Measurements from ENCODE around the gene TNP2. TPM values are rescaled to one million over a fixed set of nuclear protein-coding genes. Genes with fewer than 3 reads are reported as not detected.

TNP2 gene
- total RNA-seq, 4 donors from 2014 or later, result not detected

DNA sequence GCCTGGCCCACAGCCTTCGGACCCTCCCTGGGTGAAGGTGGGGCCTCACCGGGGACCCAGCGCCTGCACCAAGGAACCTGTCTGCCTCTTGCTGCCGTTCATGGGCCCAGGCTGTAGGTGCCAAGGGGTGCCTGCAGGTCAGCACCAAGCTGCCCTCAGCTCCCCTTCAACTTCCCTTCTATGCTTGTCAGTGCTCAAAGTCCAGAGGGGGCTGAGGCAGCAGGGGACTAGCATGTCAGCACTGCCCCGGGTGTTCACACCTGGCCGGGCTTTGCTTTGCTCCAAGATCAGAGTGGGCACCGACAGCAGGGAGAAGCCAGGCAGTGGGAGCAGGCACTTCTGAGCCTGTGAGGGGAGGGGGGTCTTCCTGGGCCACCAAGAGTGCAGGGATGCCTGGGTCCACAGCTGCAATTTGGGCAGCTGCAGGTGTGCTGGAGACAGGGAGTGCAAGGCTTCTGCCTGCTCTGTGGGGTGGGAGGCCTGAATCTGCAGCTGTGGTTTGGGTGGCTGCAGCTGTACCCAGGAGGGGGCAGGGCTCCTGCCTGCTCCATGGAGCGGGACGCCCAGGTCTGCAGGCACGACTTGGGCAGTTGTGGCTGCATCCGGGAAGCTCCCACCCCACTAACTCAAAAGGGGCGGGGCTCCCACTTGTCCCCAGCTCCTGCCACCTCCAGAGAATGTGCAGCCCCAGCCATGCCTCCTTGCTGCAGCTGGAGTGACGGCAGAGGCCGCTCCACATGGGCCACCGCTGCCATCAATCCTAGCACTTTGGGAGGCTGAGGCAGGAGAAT lies 39.6 kb upstream of the TNP2 start:
- no peak for DNase-seq (ENCODE audit: low spot score in 2 of 2)
- H3K4me3 ChIP-seq, result no peak overlapping the region
- no peak overlapping the region for H3K27ac ChIP-seq
- peaks cover 13% of the 10 kb centered on the region for H3K4me1 ChIP-seq
- TF ChIP-seq EP300 (IDR thresholded peaks at IDR 0.05) (no peak), POLR2A (IDR thresholded peaks at IDR 0.05) (no peak), POLR2AphosphoS5 (IDR thresholded peaks at IDR 0.05) (no peak)
- TF ChIP-seq, protein P1, sequence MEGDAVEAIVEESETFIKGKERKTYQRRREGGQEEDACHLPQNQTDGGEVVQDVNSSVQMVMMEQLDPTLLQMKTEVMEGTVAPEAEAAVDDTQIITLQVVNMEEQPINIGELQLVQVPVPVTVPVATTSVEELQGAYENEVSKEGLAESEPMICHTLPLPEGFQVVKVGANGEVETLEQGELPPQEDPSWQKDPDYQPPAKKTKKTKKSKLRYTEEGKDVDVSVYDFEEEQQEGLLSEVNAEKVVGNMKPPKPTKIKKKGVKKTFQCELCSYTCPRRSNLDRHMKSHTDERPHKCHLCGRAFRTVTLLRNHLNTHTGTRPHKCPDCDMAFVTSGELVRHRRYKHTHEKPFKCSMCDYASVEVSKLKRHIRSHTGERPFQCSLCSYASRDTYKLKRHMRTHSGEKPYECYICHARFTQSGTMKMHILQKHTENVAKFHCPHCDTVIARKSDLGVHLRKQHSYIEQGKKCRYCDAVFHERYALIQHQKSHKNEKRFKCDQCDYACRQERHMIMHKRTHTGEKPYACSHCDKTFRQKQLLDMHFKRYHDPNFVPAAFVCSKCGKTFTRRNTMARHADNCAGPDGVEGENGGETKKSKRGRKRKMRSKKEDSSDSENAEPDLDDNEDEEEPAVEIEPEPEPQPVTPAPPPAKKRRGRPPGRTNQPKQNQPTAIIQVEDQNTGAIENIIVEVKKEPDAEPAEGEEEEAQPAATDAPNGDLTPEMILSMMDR (IDR thresholded peaks at IDR 0.05), result no peak
- WGBS, result 89% methylated on average over 3 of the region's 15 CpGs
- no peaks in the 10 kb centered on the region for H3K36me3 ChIP-seq
- H3K27me3 ChIP-seq, result no peaks in the 10 kb centered on the region
- H3K9me3 ChIP-seq, result no peaks in the 10 kb centered on the region

DNA sequence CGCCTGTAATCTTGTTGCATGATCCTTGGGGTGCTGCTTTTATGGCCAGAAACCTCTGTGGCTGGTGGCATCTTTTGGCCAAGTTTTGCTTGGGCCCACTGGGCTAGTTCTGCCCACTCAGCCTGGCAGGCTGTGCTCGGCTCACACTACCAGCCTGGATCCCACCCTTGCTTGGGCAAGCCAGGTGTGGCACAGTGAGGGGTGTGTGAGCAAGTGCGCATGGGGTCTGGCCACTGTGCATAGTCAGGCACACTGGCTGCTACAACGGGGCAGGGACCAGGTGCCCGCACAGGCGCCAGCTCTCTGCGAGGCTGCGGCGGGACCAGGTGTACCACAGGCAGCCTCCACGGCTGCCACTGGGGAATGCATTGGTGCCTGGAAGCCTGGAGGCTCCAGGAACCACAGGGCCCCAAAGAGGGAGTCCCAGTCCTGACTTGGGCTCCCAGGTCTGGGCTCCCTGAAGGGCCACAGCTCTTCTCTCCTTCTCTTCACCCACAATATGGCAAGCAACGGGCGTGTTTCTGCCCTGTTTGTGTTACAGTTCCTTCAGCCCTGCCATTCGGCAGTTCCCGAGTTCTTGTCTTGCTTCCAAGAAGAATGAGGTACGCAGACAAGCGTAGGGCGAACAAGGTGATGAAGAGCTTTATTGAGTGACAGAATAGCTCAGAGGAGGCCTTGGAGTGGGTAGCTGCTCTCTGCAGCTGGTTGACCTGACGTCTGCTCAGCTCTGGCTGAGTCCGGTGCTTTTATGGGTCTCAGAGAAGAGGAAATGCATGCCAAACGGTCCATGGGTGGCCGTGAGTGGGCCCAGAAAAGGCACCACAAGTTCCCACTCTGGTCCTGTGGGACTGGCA lies 38.7 kb upstream of the TNP2 start:
- H3K9me3 ChIP-seq, result no peaks in the 10 kb centered on the region
- H3K4me1 ChIP-seq, result peaks cover 14% of the 10 kb centered on the region
- H3K36me3 ChIP-seq, result no peaks in the 10 kb centered on the region
- no peak overlapping the region for H3K27ac ChIP-seq
- 85% methylated on average over 14 of the region's 21 CpGs for WGBS
- H3K27me3 ChIP-seq, result no peaks in the 10 kb centered on the region
- TF ChIP-seq POLR2A (IDR thresholded peaks at IDR 0.05) (no peak), EP300 (IDR thresholded peaks at IDR 0.05) (no peak), POLR2AphosphoS5 (IDR thresholded peaks at IDR 0.05) (no peak)
- TF ChIP-seq, protein P1 (IDR thresholded peaks at IDR 0.05), result no peak
- DNase-seq (ENCODE audit: low spot score in 2 of 2), result no peak
- H3K4me3 ChIP-seq, result no peak overlapping the region

DNA sequence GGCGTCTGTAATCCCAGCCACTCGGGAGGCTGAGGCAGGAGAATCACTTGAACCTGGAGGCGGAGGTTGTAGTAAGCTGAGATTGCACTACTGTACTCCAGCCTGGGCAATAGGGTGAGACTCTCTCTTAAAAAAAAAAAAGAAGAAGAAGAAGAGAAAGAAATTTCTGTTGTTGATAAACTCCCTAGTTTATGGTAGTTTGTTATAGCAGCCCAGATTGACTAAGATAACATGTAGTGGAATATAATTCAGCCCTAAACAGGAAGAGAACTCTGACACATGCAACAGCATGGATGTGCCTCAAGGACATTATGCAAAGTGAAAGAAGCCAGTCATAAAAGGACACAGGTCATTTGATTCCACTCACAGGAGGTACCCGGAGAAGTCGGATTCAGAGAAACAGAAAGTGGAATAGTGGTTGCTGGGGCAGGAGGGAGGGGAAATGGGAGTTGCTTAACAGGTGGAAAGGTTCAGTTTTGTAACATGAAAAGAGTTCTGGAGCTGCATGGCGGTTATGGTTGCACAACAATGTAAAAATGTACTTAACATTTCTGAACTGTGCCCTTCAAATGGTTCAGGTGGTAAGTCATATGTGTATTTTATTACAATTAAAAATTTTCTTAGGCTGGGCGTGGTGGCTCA lies 38.0 kb upstream of the TNP2 start:
- no peak overlapping the region for H3K27ac ChIP-seq
- no peak for DNase-seq (ENCODE audit: low spot score in 2 of 2)
- H3K4me3 ChIP-seq, result no peak overlapping the region
- H3K36me3 ChIP-seq, result no peaks in the 10 kb centered on the region
- H3K9me3 ChIP-seq, result no peaks in the 10 kb centered on the region
- no peaks in the 10 kb centered on the region for H3K27me3 ChIP-seq
- TF ChIP-seq EP300 (IDR thresholded peaks at IDR 0.05) (no peak), POLR2AphosphoS5 (IDR thresholded peaks at IDR 0.05) (no peak), POLR2A (IDR thresholded peaks at IDR 0.05) (no peak)
- TF ChIP-seq, protein P1 (IDR thresholded peaks at IDR 0.05), result no peak
- WGBS, result 81% methylated on average over 7 of the region's 7 CpGs
- peaks cover 8% of the 10 kb centered on the region for H3K4me1 ChIP-seq

DNA sequence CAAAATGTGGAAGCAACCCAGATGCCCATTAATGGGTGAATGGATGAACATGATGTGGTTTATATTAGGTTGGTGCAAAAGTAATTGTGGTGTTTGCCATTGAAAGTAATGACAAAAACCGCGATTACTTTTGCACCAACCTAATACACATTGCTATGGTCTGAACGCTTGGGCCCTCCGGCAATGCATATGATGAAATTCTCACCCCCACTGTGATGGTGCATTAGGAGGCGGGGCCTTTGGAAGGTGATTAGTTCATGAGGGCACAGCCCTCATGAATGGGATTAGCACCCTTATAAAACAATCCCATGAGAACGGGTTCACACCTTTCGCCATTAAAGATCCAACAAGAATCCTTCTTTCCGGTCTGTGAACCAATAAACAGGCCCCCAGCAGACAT lies 37.3 kb upstream of the TNP2 start:
- no peaks in the 10 kb centered on the region for H3K9me3 ChIP-seq
- WGBS, result 89% methylated on average over 8 of the region's 8 CpGs
- no peak overlapping the region for H3K4me3 ChIP-seq
- DNase-seq (ENCODE audit: low spot score in 2 of 2), result no peak
- TF ChIP-seq, protein P1 (IDR thresholded peaks at IDR 0.05), result no peak
- TF ChIP-seq POLR2A (IDR thresholded peaks at IDR 0.05) (no peak), POLR2AphosphoS5 (IDR thresholded peaks at IDR 0.05) (no peak), EP300 (IDR thresholded peaks at IDR 0.05) (no peak)
- H3K27me3 ChIP-seq, result no peaks in the 10 kb centered on the region
- H3K4me1 ChIP-seq, result peaks cover 5% of the 10 kb centered on the region
- no peak overlapping the region for H3K27ac ChIP-seq
- H3K36me3 ChIP-seq, result no peaks in the 10 kb centered on the region
